Measurements from ENCODE around the gene HCN2. TPM values are rescaled to one million over a fixed set of nuclear protein-coding genes. Genes with fewer than 3 reads are reported as not detected.
A peak's percentile ranks its signal among the peaks of the same experiment; 100 is the strongest.

HCN2 gene
- total RNA-seq, 1 experiment from 2014 or later, result 9.2 TPM

GRCh38 chr19:662207-662961, 72.7 kb downstream of the HCN2 start (continued):
- TF ChIP-seq E2F4 (CRISPR knock-in tag; IDR thresholded peaks at IDR 0.05; ENCODE audit: borderline replicate concordance, low read depth), result 0 out of 2 replicates have a peak, but pooled peaks have one; percentile 38
- TF ChIP-seq HMGXB4 (CRISPR knock-in tag; IDR thresholded peaks at IDR 0.05), result peak; percentile 60
- TF ChIP-seq E2F5 (CRISPR knock-in tag; IDR thresholded peaks at IDR 0.05), result peak; percentile 34; the same call in 1 of the 2 replicates

- Mint-ChIP-seq H3K36me3 (no peaks in the 10 kb centered on the region), H3K27me3 (ENCODE audit: low read depth) (peaks cover 21% of the 10 kb centered on the region), H3K4me1 (peaks cover 20% of the 10 kb centered on the region), H3K9me3 (no peaks in the 10 kb centered on the region), H3K4me3 (peak within 1 kb of the TSS; percentile 82), H3K27ac (peak within 1 kb of the TSS; percentile 86)
- ChIA-PET CTCF (interaction anchor here (0.8 to 1.8 kb wide), 10 partner anchors 15 to 79 kb away, joined by 3 to 26 read pairs (median 5); no protein-coding TSS in a partner anchor), POLR2A (interaction anchor here (1.3 kb wide), 1 partner anchor 79 kb away, joined by 3 read pairs; no protein-coding TSS in a partner anchor)
- DNase-seq (ENCODE audit: low spot score) (peak; percentile 88), ATAC-seq (peak; percentile 80)
- TF ChIP-seq ZNF423 (CRISPR knock-in tag; IDR thresholded peaks at IDR 0.05), result no peak
- no peak for TF ChIP-seq PRRX2 (CRISPR knock-in tag; IDR thresholded peaks at IDR 0.05)
- no peak for TF ChIP-seq E2F4 (CRISPR knock-in tag; IDR thresholded peaks at IDR 0.05; ENCODE audit: borderline replicate concordance, low read depth)
- TF ChIP-seq RORB (CRISPR knock-in tag; IDR thresholded peaks at IDR 0.05), result no peak
- no peak for TF ChIP-seq KAT7 (CRISPR knock-in tag; IDR thresholded peaks at IDR 0.05; ENCODE audit: borderline replicate concordance)
- no peak for TF ChIP-seq ZSCAN18 (CRISPR knock-in tag; IDR thresholded peaks at IDR 0.05)
- no peak for TF ChIP-seq ZNF532 (CRISPR knock-in tag; IDR thresholded peaks at IDR 0.05; ENCODE audit: borderline replicate concordance)
- TF ChIP-seq ZNF396 (CRISPR knock-in tag; IDR thresholded peaks at IDR 0.05; ENCODE audit: borderline replicate concordance), result no peak
- TF ChIP-seq PREB (CRISPR knock-in tag; IDR thresholded peaks at IDR 0.05; ENCODE audit: borderline replicate concordance), result no peak
- TF ChIP-seq IRF2 (CRISPR knock-in tag; IDR thresholded peaks at IDR 0.05; ENCODE audit: borderline replicate concordance, low read depth), result no peak
- no peak for TF ChIP-seq JAZF1 (CRISPR knock-in tag; IDR thresholded peaks at IDR 0.05)
- peak; percentile 53; the same call in 1 of the 2 replicates for TF ChIP-seq TEAD1 (CRISPR knock-in tag; IDR thresholded peaks at IDR 0.05)
- no peak for TF ChIP-seq ELF4 (CRISPR knock-in tag; IDR thresholded peaks at IDR 0.05; ENCODE audit: low read depth)
- TF ChIP-seq SOX15 (CRISPR knock-in tag; IDR thresholded peaks at IDR 0.05), result no peak
- TF ChIP-seq USF2 (CRISPR knock-in tag; IDR thresholded peaks at IDR 0.05), result peak; percentile 47
- no peak for TF ChIP-seq ZNF671 (CRISPR knock-in tag; IDR thresholded peaks at IDR 0.05)
- no peak for TF ChIP-seq GRHL2 (CRISPR knock-in tag; IDR thresholded peaks at IDR 0.05; ENCODE audit: insufficient replicate concordance, severe bottlenecking)
Measured at GRCh38 chr19:662962-663681, 73.4 kb downstream of the HCN2 start, which contains the start of gene RNF126. TSS of gene RNF126 (minus strand) at chr19:663214. CDS start at chr19:663121, 93 bp downstream.

All from WTC11 (cell line).